Measurements from ENCODE around the gene PNPLA2.

The PNPLA2 gene

GRCh38 chr11:872799-873198 lies 54.1 kb downstream of the PNPLA2 start:
- FAIRE-seq, result no peak
- DNase-seq (ENCODE audit: low spot score), result no peak

GRCh38 chr11:873706-874105 lies 55.0 kb downstream of the PNPLA2 start:
- FAIRE-seq, result no peak
- no peak for DNase-seq (ENCODE audit: low spot score)

Measured in urothelium cell line (cell line).